Measurements from ENCODE around the gene GYPC.

GRCh38 chr2:126686286-126686685 is 30.3 kb downstream of the GYPC start:
- TF ChIP-seq, protein P1, sequence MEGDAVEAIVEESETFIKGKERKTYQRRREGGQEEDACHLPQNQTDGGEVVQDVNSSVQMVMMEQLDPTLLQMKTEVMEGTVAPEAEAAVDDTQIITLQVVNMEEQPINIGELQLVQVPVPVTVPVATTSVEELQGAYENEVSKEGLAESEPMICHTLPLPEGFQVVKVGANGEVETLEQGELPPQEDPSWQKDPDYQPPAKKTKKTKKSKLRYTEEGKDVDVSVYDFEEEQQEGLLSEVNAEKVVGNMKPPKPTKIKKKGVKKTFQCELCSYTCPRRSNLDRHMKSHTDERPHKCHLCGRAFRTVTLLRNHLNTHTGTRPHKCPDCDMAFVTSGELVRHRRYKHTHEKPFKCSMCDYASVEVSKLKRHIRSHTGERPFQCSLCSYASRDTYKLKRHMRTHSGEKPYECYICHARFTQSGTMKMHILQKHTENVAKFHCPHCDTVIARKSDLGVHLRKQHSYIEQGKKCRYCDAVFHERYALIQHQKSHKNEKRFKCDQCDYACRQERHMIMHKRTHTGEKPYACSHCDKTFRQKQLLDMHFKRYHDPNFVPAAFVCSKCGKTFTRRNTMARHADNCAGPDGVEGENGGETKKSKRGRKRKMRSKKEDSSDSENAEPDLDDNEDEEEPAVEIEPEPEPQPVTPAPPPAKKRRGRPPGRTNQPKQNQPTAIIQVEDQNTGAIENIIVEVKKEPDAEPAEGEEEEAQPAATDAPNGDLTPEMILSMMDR (IDR thresholded peaks at IDR 0.05; ENCODE audit: low read depth, low read length), result no peak
- no peak for TF ChIP-seq EZH2phosphoT487 (IDR thresholded peaks at IDR 0.05; ENCODE audit: low read depth)
